Astrocyte (in vitro differentiated cells and primary cell): ENCODE results near the gene SHISA3. TPM values are rescaled to one million over a fixed set of nuclear protein-coding genes. Genes with fewer than 3 reads are reported as not detected.

Experiments used
- DNase-seq: peaks from one replicate; pipeline ENCODE4 v3.0.0-alpha.2; 2010; ENCODE audit warnings: low read depth
- FAIRE-seq: peaks from 2 replicates; lab custom pipeline; 2011; peaks lifted over from hg19 to GRCh38; lab: Jason Lieb, UNC
- H2AFZ ChIP-seq: 2 replicates; pipeline ENCODE4 v1.6.0; 2012; ENCODE audit warnings: low read depth, low read length, inconsistent platforms
- H3K27ac ChIP-seq: 2 replicates; pipeline ENCODE4 v1.5.1; 2011; ENCODE audit warnings: low read depth, low read length, inconsistent platforms
- H3K27me3 ChIP-seq: 2 replicates; pipeline ENCODE4 v1.6.0; 2011; ENCODE audit warnings: low read length, inconsistent platforms; ENCODE audit not compliant: insufficient read depth
- H3K36me3 ChIP-seq: 2 replicates; pipeline ENCODE4 v1.5.1; 2011; ENCODE audit warnings: low read length, inconsistent platforms; ENCODE audit not compliant: insufficient read depth
- H3K4me1 ChIP-seq: 2 replicates; pipeline ENCODE4 v1.5.1; 2011; ENCODE audit warnings: low read length, inconsistent platforms; ENCODE audit not compliant: insufficient read depth
- H3K4me2 ChIP-seq: 2 replicates; pipeline ENCODE4 v1.6.0; 2012; ENCODE audit warnings: low read length, inconsistent platforms
- H3K4me3 ChIP-seq: 2 replicates; pipeline ENCODE4 v1.5.1; 2011; ENCODE audit warnings: low read depth, mild to moderate bottlenecking, low read length, inconsistent platforms; ENCODE audit not compliant: insufficient read depth
- H3K79me2 ChIP-seq: 2 replicates; pipeline ENCODE4 v1.6.0; 2012; ENCODE audit warnings: mild to moderate bottlenecking, low read length, inconsistent platforms; ENCODE audit not compliant: insufficient read depth
- H3K9ac ChIP-seq: 2 replicates; pipeline ENCODE4 v1.6.0; 2012; ENCODE audit warnings: mild to moderate bottlenecking, low read length, inconsistent platforms
- H3K9me3 ChIP-seq: 2 replicates; pipeline ENCODE4 v1.5.1; 2012; ENCODE audit warnings: low read depth, mild to moderate bottlenecking, low read length, inconsistent platforms; ENCODE audit not compliant: insufficient read depth
- H4K20me1 ChIP-seq: 2 replicates; pipeline ENCODE4 v1.6.0; 2012; ENCODE audit warnings: low read length, inconsistent platforms; ENCODE audit not compliant: insufficient read depth
- H3K27ac Mint-ChIP-seq: one replicate; pipeline ENCODE4 v1.8.0; 2021; ENCODE audit warnings: mild to moderate bottlenecking, mixed read lengths; ENCODE audit not compliant: unreplicated experiment
- H3K27me3 Mint-ChIP-seq: one replicate; pipeline ENCODE4 v1.8.0; 2021; ENCODE audit warnings: low read depth, mixed read lengths; ENCODE audit not compliant: unreplicated experiment
- H3K36me3 Mint-ChIP-seq: one replicate; pipeline ENCODE4 v1.8.0; 2021; ENCODE audit warnings: low read depth, mixed read lengths; ENCODE audit not compliant: unreplicated experiment
- H3K4me1 Mint-ChIP-seq: one replicate; pipeline ENCODE4 v1.8.0; 2021; ENCODE audit warnings: low read depth, mixed read lengths; ENCODE audit not compliant: unreplicated experiment
- H3K4me3 Mint-ChIP-seq: one replicate; pipeline ENCODE4 v1.8.0; 2021; ENCODE audit warnings: mild to moderate bottlenecking, moderate library complexity, mixed read lengths; ENCODE audit not compliant: unreplicated experiment
- H3K9me3 Mint-ChIP-seq: one replicate; pipeline ENCODE4 v1.8.0; 2021; ENCODE audit warnings: mild to moderate bottlenecking, mixed read lengths; ENCODE audit not compliant: unreplicated experiment
- CTCF ChIP-seq: IDR thresholded peaks from 2 replicates; pipeline ENCODE4 v1.5.1; 2011; ENCODE audit warnings: low read depth, mild to moderate bottlenecking, inconsistent platforms, low read length, moderate library complexity; ENCODE audit not compliant: insufficient read depth
- EZH2 ChIP-seq: IDR thresholded peaks from 2 replicates; pipeline ENCODE4 v1.6.1; 2012; ENCODE audit warnings: mild to moderate bottlenecking, low read length, inconsistent platforms; ENCODE audit not compliant: insufficient read depth
- total RNA-seq: library from RNA; stranded (reverse); gene quantifications from 2 replicates; pipeline ENCODE4 v1.2.1, GENCODE V29; 2021

The SHISA3 gene
- total RNA-seq, 1 donor from 2014 or later: not detected

GRCh38 chr4:42445038-42445437 lies 47.8 kb downstream of the SHISA3 start:
- H3K4me1 Mint-ChIP-seq: no peaks in the 10 kb centered on the region
- no peak for FAIRE-seq
- no peaks in the 10 kb centered on the region for H3K79me2 ChIP-seq
- H2AFZ ChIP-seq: no peak overlapping the region
- no peak overlapping the region for H3K9ac ChIP-seq
- no peaks in the 10 kb centered on the region for H3K36me3 Mint-ChIP-seq
- H3K27me3 ChIP-seq: no peaks in the 10 kb centered on the region
- no peak for TF ChIP-seq EZH2
- no peak for TF ChIP-seq CTCF
- no peaks in the 10 kb centered on the region for H3K9me3 ChIP-seq
- no peak overlapping the region for H3K4me3 Mint-ChIP-seq
- H3K36me3 ChIP-seq: no peaks in the 10 kb centered on the region
- H3K27me3 Mint-ChIP-seq: no peaks in the 10 kb centered on the region
- H3K9me3 Mint-ChIP-seq: no peaks in the 10 kb centered on the region
- H3K4me1 ChIP-seq: no peaks in the 10 kb centered on the region
- no peak overlapping the region for H3K4me3 ChIP-seq
- H3K27ac ChIP-seq: no peak overlapping the region
- no peak for DNase-seq
- H4K20me1 ChIP-seq: no peaks in the 10 kb centered on the region
- no peak overlapping the region for H3K4me2 ChIP-seq
- no peak overlapping the region for H3K27ac Mint-ChIP-seq

GRCh38 chr4:42446823-42447222 lies 49.5 kb downstream of the SHISA3 start:
- no peaks in the 10 kb centered on the region for H3K9me3 ChIP-seq
- FAIRE-seq: no peak
- H3K9ac ChIP-seq: no peak overlapping the region
- DNase-seq: no peak
- no peaks in the 10 kb centered on the region for H3K27me3 ChIP-seq
- H3K9me3 Mint-ChIP-seq: no peaks in the 10 kb centered on the region
- H4K20me1 ChIP-seq: no peaks in the 10 kb centered on the region
- H2AFZ ChIP-seq: no peak overlapping the region
- no peak overlapping the region for H3K27ac Mint-ChIP-seq
- no peaks in the 10 kb centered on the region for H3K36me3 Mint-ChIP-seq
- H3K36me3 ChIP-seq: no peaks in the 10 kb centered on the region
- no peaks in the 10 kb centered on the region for H3K79me2 ChIP-seq
- H3K4me2 ChIP-seq: no peak overlapping the region
- H3K27ac ChIP-seq: no peak overlapping the region
- no peak overlapping the region for H3K4me3 Mint-ChIP-seq
- H3K4me3 ChIP-seq: no peak overlapping the region
- no peaks in the 10 kb centered on the region for H3K27me3 Mint-ChIP-seq
- TF ChIP-seq EZH2: no peak
- TF ChIP-seq CTCF: no peak
- H3K4me1 ChIP-seq: no peaks in the 10 kb centered on the region
- H3K4me1 Mint-ChIP-seq: no peaks in the 10 kb centered on the region

Other genes with a start within 250 kb of the SHISA3 start
- gene BEND4, start 244.8 kb upstream of the SHISA3 start, total RNA-seq: 0.19 and 0.32 TPM in 2 replicates